HCT116 (cell line): ENCODE measurements around the gene GH2. TPM values are rescaled to one million over a fixed set of nuclear protein-coding genes. Genes with fewer than 3 reads are reported as not detected.

Experiments
- ATAC-seq: fragments of 200-7000 bp; cut with Tn5 transposase; 2 replicates; pipeline ENCODE4 v1.9.1; 2020; ENCODE audit warnings: mild to moderate bottlenecking, moderate library complexity
- BruUV-seq: library from RNA; stranded (reverse); fragments of 400-500 nt; replicated peaks from 2 replicates; lab custom pipeline; 2021; lab: Mats Ljungman, UMichigan
- CTCF ChIA-PET: fragments of 300-600 bp; sonication (Branson Sonifier 250); formaldehyde crosslinking; loops from one replicate; lab custom pipeline; 2021; ENCODE audit warnings: antibody characterized with exemption; lab: Charles Lee
- POLR2A ChIA-PET: fragments of 300-600, 350-600 bp; sonication (Branson Sonifier 250); formaldehyde crosslinking; loops from one replicate; lab custom pipeline; 2021; ENCODE audit warnings: antibody characterized with exemption; lab: Charles Lee
- RAD21 ChIA-PET, 2 experiments: fragments of 300-600 bp; sonication (Branson Sonifier 250); formaldehyde crosslinking; loops; one replicate each; lab custom pipeline; 2023; ENCODE audit warnings: low total read pairs in 2 of 2; ENCODE audit not compliant: uncharacterized antibody in 2 of 2, unreplicated experiment in 2 of 2, low non-redundant PET in 1 of 2; lab: Charles Lee
- DNase-seq: peaks from one replicate; pipeline ENCODE4 v3.0.0-alpha.2; 2010; ENCODE audit warnings: low read depth, low spot score
- H2AFZ ChIP-seq: fragments of 200-600 bp; shearing (Covaris generic), sonication (generic); 2 replicates; pipeline ENCODE4 v1.6.1; 2017; ENCODE audit warnings: low read depth, mixed run types, mixed read lengths, antibody characterized with exemption, low read length; ENCODE audit not compliant: poor library complexity, severe bottlenecking
- H3K27ac ChIP-seq: 2 replicates; pipeline ENCODE4 v1.5.1; 2012; ENCODE audit warnings: low read depth, low read length
- H3K27me3 ChIP-seq: fragments of 200-600 bp; sonication (generic); 2 replicates; pipeline ENCODE4 v1.6.1; 2016; ENCODE audit warnings: mixed run types, low read length, mixed read lengths; ENCODE audit not compliant: insufficient read depth
- H3K36me3 ChIP-seq, 2 experiments: fragments of 200-500 bp in 1 of 2; fragments of 200-600 bp in 1 of 2; sonication (Bioruptor generic) in 1 of 2; sonication (generic) in 1 of 2; 2 replicates each; pipeline versions ENCODE4 v1.5.1 to v1.6.1; 2014 to 2016; ENCODE audit warnings: low read length in 2 of 2, inconsistent platforms in 1 of 2, mixed read lengths in 1 of 2, mixed run types in 1 of 2; ENCODE audit not compliant: insufficient read depth in 2 of 2, control insufficient read depth in 1 of 2
- H3K4me1 ChIP-seq, 2 experiments: fragments of 200-600 bp in 1 of 2; sonication (generic) in 1 of 2; 2 replicates each; pipeline versions ENCODE4 v1.5.1 to v1.6.1; 2012 to 2017; ENCODE audit warnings: low read length in 2 of 2, inconsistent platforms in 1 of 2, mild to moderate bottlenecking in 1 of 2, mixed read lengths in 1 of 2, mixed run types in 1 of 2, moderate library complexity in 1 of 2; ENCODE audit not compliant: insufficient read depth in 2 of 2, control insufficient read depth in 1 of 2
- H3K4me2 ChIP-seq: fragments of 200-600 bp; sonication (generic); 2 replicates; pipeline ENCODE4 v1.6.1; 2017; ENCODE audit warnings: mixed run types, low read length, mixed read lengths
- H3K4me3 ChIP-seq, 2 experiments: fragments of 200-600 bp in 1 of 2; sonication (generic) in 1 of 2; replicated peaks in 1 of 2; 2 replicates each; pipeline ENCODE4 v1.5.1; 2011 to 2016; ENCODE audit warnings: low read length in 2 of 2, control low read depth in 1 of 2, low read depth in 1 of 2, mild to moderate bottlenecking in 1 of 2, mixed read lengths in 1 of 2, mixed run types in 1 of 2
- H3K79me2 ChIP-seq: fragments of 200-600 bp; sonication (generic); 2 replicates; pipeline ENCODE4 v1.6.1; 2017; ENCODE audit warnings: mild to moderate bottlenecking, mixed run types, low read length, moderate library complexity, mixed read lengths; ENCODE audit not compliant: insufficient read depth
- H3K9ac ChIP-seq: fragments of 200-600 bp; sonication (generic); 2 replicates; pipeline ENCODE4 v1.6.1; 2016; ENCODE audit warnings: low read length, mixed read lengths
- H3K9me2 ChIP-seq: fragments of 200-600 bp; sonication (generic), shearing (Covaris generic); 2 replicates; pipeline ENCODE4 v1.6.1; 2017; ENCODE audit warnings: mixed run types, mild to moderate bottlenecking, moderate library complexity; ENCODE audit not compliant: insufficient read depth
- H3K9me3 ChIP-seq, 2 experiments: fragments of 200-500 bp in 1 of 2; fragments of 200-600 bp in 1 of 2; sonication (Bioruptor generic) in 1 of 2; sonication (generic) in 1 of 2; 2 replicates each; pipeline ENCODE4 v1.6.1; 2014 to 2017; ENCODE audit warnings: low read length in 2 of 2, mixed read lengths in 2 of 2, inconsistent platforms in 1 of 2, low read depth in 1 of 2, mild to moderate bottlenecking in 1 of 2, mixed run types in 1 of 2, moderate library complexity in 1 of 2; ENCODE audit not compliant: control insufficient read depth in 1 of 2, insufficient read depth in 1 of 2
- H4K20me1 ChIP-seq: fragments of 200-600 bp; sonication (generic), shearing (Covaris generic); 2 replicates; pipeline ENCODE4 v1.6.1; 2017; ENCODE audit warnings: mixed run types, mild to moderate bottlenecking, moderate library complexity; ENCODE audit not compliant: insufficient read depth
- CEBPB ChIP-seq: IDR thresholded peaks from 2 replicates; pipeline ENCODE4 v1.6.1; 2012; ENCODE audit warnings: low read depth
- CTCF ChIP-seq, 3 experiments: fragments of 200-600 bp in 1 of 3; sonication (generic) in 1 of 3; IDR thresholded peaks in 2 of 3; conservative IDR thresholded peaks in 1 of 3; 2 replicates each; pipeline ENCODE4 v1.5.1; 2012 to 2017; ENCODE audit warnings: low read depth in 2 of 3, low read length in 2 of 3, antibody characterized with exemption in 1 of 3, borderline replicate concordance in 1 of 3, control low read depth in 1 of 3, mild to moderate bottlenecking in 1 of 3, mixed read lengths in 1 of 3, mixed run types in 1 of 3, moderate library complexity in 1 of 3; ENCODE audit not compliant: insufficient read depth in 1 of 3
- EGR1 ChIP-seq: IDR thresholded peaks from 2 replicates; pipeline ENCODE4 v1.6.1; 2012; ENCODE audit warnings: low read depth
- ELF1 ChIP-seq: IDR thresholded peaks from 2 replicates; pipeline ENCODE4 v1.6.1; 2012; ENCODE audit warnings: low read depth, borderline replicate concordance
- EZH2 ChIP-seq: fragments of 200-600 bp; sonication (generic); IDR thresholded peaks from 2 replicates; pipeline ENCODE4 v1.6.1; 2017; ENCODE audit warnings: antibody characterized with exemption, mixed run types
- MAX ChIP-seq: IDR thresholded peaks from 2 replicates; pipeline ENCODE4 v1.6.1; 2012
- POLR2AphosphoS5 ChIP-seq: IDR thresholded peaks from 2 replicates; pipeline ENCODE4 v1.6.1; 2011; ENCODE audit warnings: mild to moderate bottlenecking, low read depth, low read length, moderate library complexity
- RAD21 ChIP-seq: IDR thresholded peaks from 2 replicates; pipeline ENCODE4 v1.6.1; 2012; ENCODE audit warnings: low read depth, mild to moderate bottlenecking
- SIN3A ChIP-seq: IDR thresholded peaks from 2 replicates; pipeline ENCODE4 v1.6.1; 2012; ENCODE audit warnings: low read depth
- SP1 ChIP-seq: IDR thresholded peaks from 2 replicates; pipeline ENCODE4 v1.6.1; 2012; ENCODE audit warnings: low read depth
- SRF ChIP-seq: IDR thresholded peaks from 2 replicates; pipeline ENCODE4 v1.6.1; 2012; ENCODE audit warnings: low read depth
- TCF7L2 ChIP-seq: IDR thresholded peaks from 2 replicates; pipeline ENCODE4 v1.7.0; 2011; ENCODE audit warnings: borderline replicate concordance, inconsistent platforms; ENCODE audit not compliant: insufficient read depth, insufficient read length; ENCODE audit errors: extremely low read depth
- YY1 ChIP-seq: IDR thresholded peaks from 2 replicates; pipeline ENCODE4 v1.6.1; 2011; ENCODE audit warnings: low read length, low read depth, moderate library complexity, mild to moderate bottlenecking; ENCODE audit not compliant: insufficient replicate concordance; ENCODE audit errors: extremely low read depth
- ZFX ChIP-seq: fragments of 450-650 bp; IDR thresholded peaks from 2 replicates; pipeline ENCODE4 v1.6.1; 2017
- ZNF274 ChIP-seq: fragments of 200-500 bp; sonication (Bioruptor generic); IDR thresholded peaks from 2 replicates; pipeline ENCODE4 v1.6.1; 2014; ENCODE audit warnings: mild to moderate bottlenecking, low read depth, low read length, inconsistent platforms
- intact Hi-C: fragments of 100-400 bp; cut with micrococcal nuclease; formaldehyde crosslinking; loops from 2 replicates; pipeline ENCODE4 v1.10.0; 2022
- total RNA-seq: library from RNA; stranded (reverse); gene quantifications from one replicate; pipeline ENCODE4 v1.2.1, GENCODE V29; 2021; ENCODE audit not compliant: unreplicated experiment
- TF ChIP-seq, protein P1 (sequence below): IDR thresholded peaks from 2 replicates; pipeline ENCODE4 v1.6.1; 2012; ENCODE audit warnings: low read depth
- TF ChIP-seq, protein P2 (sequence below): IDR thresholded peaks from 2 replicates; pipeline ENCODE4 v1.6.1; 2011; ENCODE audit warnings: mild to moderate bottlenecking, low read length, moderate library complexity; ENCODE audit not compliant: insufficient replicate concordance; ENCODE audit errors: extremely low read depth
- TF ChIP-seq, protein P3 (sequence below): IDR thresholded peaks from 2 replicates; pipeline ENCODE4 v1.6.1; 2012

The GH2 gene
- total RNA-seq, 1 experiment from 2014 or later: not detected

DNA sequence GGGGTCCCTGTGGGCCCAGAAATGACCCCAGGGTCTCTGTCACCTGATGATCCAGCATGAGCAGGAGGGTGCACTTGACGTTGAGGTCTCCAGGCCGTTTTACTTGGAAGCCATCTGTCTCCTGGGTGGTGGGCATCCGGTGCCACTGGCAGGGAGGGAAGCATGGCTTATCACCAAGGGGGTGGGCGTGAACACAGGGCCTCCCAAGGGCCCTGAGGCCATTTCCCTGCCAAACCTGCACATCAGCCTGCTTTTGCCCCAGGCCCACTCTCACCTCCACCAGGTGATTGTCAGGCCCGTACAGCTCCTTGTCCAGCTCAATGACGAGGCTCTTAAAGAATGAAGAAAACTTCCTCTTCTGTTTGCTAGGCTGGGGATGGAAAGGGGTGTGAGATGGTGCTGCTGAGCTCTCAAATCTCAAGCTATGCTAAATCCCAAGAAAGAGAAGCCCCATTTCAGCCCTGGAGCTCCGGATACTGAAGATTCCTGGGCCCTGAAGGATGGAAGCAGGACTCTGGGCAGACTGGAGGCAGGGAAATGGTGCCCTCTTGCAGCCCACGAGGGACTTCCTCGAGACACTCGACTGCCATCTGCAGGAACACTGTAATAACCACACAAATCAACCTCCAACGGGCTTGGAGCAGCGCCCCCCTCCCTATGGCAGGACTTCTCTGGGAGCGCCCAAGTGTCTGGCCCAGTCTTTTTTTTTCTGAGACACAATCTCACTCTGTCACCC is 47.1 kb downstream of the GH2 start:
- Histone ChIP-seq H3K4me3 (no peak overlapping the region), H4K20me1 (no peaks in the 10 kb centered on the region), H3K27me3 (no peaks in the 10 kb centered on the region), H3K36me3 (peaks cover 55 to 77% of the 10 kb centered on the region in 2 experiments), H3K9ac (peak overlapping the region; percentile 3; the same call in 1 of the 2 replicates), H3K4me1 (peaks cover 15 to 23% of the 10 kb centered on the region in 2 experiments), H3K4me2 (0 out of 2 replicates have a peak overlapping the region, but pooled peaks have one; percentile 0), H2AFZ (no peak overlapping the region), H3K9me3 (no peaks in the 10 kb centered on the region), H3K9me2 (no peaks in the 10 kb centered on the region), H3K79me2 (peaks cover 66% of the 10 kb centered on the region), H3K27ac (peak overlapping the region; percentile 22)
- no TSS peak for BruUV-seq
- ChIA-PET RAD21 (no interaction called here), POLR2A (no interaction called here), CTCF (interaction anchor here (0.7 to 1.9 kb wide), 14 partner anchors 8 to 409 kb away, joined by 3 to 10 read pairs (median 3); partner anchors contain the start of genes CCDC47 and MAP3K3)
- peak; percentile 83 for DNase-seq
- intact Hi-C loops: loop anchor here (1.0 to 2.0 kb wide), 2 partner anchors 92 to 409 kb away; no protein-coding TSS in a partner anchor
- peak; percentile 87 for ATAC-seq
- TF ChIP-seq SRF: no peak
- TF ChIP-seq, protein P1, sequence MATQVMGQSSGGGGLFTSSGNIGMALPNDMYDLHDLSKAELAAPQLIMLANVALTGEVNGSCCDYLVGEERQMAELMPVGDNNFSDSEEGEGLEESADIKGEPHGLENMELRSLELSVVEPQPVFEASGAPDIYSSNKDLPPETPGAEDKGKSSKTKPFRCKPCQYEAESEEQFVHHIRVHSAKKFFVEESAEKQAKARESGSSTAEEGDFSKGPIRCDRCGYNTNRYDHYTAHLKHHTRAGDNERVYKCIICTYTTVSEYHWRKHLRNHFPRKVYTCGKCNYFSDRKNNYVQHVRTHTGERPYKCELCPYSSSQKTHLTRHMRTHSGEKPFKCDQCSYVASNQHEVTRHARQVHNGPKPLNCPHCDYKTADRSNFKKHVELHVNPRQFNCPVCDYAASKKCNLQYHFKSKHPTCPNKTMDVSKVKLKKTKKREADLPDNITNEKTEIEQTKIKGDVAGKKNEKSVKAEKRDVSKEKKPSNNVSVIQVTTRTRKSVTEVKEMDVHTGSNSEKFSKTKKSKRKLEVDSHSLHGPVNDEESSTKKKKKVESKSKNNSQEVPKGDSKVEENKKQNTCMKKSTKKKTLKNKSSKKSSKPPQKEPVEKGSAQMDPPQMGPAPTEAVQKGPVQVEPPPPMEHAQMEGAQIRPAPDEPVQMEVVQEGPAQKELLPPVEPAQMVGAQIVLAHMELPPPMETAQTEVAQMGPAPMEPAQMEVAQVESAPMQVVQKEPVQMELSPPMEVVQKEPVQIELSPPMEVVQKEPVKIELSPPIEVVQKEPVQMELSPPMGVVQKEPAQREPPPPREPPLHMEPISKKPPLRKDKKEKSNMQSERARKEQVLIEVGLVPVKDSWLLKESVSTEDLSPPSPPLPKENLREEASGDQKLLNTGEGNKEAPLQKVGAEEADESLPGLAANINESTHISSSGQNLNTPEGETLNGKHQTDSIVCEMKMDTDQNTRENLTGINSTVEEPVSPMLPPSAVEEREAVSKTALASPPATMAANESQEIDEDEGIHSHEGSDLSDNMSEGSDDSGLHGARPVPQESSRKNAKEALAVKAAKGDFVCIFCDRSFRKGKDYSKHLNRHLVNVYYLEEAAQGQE: no peak
- TF ChIP-seq, protein P2, sequence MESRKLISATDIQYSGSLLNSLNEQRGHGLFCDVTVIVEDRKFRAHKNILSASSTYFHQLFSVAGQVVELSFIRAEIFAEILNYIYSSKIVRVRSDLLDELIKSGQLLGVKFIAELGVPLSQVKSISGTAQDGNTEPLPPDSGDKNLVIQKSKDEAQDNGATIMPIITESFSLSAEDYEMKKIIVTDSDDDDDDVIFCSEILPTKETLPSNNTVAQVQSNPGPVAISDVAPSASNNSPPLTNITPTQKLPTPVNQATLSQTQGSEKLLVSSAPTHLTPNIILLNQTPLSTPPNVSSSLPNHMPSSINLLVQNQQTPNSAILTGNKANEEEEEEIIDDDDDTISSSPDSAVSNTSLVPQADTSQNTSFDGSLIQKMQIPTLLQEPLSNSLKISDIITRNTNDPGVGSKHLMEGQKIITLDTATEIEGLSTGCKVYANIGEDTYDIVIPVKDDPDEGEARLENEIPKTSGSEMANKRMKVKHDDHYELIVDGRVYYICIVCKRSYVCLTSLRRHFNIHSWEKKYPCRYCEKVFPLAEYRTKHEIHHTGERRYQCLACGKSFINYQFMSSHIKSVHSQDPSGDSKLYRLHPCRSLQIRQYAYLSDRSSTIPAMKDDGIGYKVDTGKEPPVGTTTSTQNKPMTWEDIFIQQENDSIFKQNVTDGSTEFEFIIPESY: no peak
- no peak for TF ChIP-seq ZNF274
- TF ChIP-seq, protein P3, sequence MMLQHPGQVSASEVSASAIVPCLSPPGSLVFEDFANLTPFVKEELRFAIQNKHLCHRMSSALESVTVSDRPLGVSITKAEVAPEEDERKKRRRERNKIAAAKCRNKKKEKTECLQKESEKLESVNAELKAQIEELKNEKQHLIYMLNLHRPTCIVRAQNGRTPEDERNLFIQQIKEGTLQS: no peak
- no peak for TF ChIP-seq TCF7L2
- no peak; the same call in 1 of the 2 replicates for TF ChIP-seq EGR1
- TF ChIP-seq CTCF (IDR thresholded peaks at IDR 0.05 in 2 of 3, conservative IDR thresholded peaks at IDR 0.05 in 1 of 3; ENCODE audit: borderline replicate concordance in 1 of 3, insufficient read depth in 1 of 3, low read depth in 2 of 3, low read length in 2 of 3): peak; percentile 94 to 99 (median 97)
- TF ChIP-seq SP1: no peak
- no peak for TF ChIP-seq ZFX
- TF ChIP-seq SIN3A: no peak
- no peak for TF ChIP-seq EZH2
- TF ChIP-seq RAD21: no peak; the same call in 1 of the 2 replicates
- no peak for TF ChIP-seq CEBPB
- no peak for TF ChIP-seq MAX
- TF ChIP-seq POLR2AphosphoS5: peak; percentile 59; the same call in 1 of the 2 replicates
- TF ChIP-seq YY1: peak; percentile 63
- TF ChIP-seq ELF1: no peak
